Cardiac fibroblast (primary cell): ENCODE results near the gene WNT9B.

Experiments used
- DNase-seq, 2 donors: peaks; one replicate each; pipeline versions ENCODE4 v3.0.0 to v3.0.0-alpha.2; 2010; ENCODE audit warnings: low read depth in 2 of 2
- H3K4me3 ChIP-seq, 2 donors: replicated peaks in 1 of 2; 1 replicate in 1 of 2; 2 replicates in 1 of 2; pipeline ENCODE4 v1.5.1; 2011; ENCODE audit warnings: low read depth in 2 of 2, low read length in 2 of 2, mild to moderate bottlenecking in 2 of 2, moderate library complexity in 1 of 2
- TF ChIP-seq, protein P1 (sequence below): IDR thresholded peaks from one replicate; pipeline ENCODE4 v1.5.1; 2011; ENCODE audit warnings: low read depth, mild to moderate bottlenecking, low read length, inconsistent platforms

WNT9B gene

DNA sequence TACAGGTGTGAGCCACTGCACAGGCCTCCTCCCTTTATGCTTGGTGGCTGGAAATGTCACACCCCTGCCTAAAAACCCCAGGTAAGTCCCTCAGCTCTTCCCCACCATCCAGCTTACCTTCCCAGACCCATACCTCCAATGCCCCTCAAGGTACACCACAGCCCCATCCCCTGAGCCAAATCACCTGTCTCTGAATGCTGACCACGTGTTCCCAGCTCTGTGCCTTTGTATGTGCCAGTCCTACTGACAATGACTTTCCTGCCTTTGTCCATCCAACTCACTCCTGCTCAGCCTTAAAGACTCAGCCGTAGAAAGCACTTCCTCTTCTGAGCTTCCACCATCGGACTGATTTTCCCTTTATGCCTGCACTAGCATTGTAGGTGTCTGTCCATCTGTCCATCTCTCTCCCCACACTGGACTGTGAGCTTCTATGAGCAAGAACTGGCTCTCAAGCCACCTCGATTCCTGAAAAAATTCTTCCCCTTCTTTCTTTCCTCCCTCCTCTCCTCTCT is 40.9 kb downstream of the WNT9B start:
- H3K4me3 ChIP-seq, result no peak overlapping the region
- no peak for DNase-seq
- TF ChIP-seq, protein P1, sequence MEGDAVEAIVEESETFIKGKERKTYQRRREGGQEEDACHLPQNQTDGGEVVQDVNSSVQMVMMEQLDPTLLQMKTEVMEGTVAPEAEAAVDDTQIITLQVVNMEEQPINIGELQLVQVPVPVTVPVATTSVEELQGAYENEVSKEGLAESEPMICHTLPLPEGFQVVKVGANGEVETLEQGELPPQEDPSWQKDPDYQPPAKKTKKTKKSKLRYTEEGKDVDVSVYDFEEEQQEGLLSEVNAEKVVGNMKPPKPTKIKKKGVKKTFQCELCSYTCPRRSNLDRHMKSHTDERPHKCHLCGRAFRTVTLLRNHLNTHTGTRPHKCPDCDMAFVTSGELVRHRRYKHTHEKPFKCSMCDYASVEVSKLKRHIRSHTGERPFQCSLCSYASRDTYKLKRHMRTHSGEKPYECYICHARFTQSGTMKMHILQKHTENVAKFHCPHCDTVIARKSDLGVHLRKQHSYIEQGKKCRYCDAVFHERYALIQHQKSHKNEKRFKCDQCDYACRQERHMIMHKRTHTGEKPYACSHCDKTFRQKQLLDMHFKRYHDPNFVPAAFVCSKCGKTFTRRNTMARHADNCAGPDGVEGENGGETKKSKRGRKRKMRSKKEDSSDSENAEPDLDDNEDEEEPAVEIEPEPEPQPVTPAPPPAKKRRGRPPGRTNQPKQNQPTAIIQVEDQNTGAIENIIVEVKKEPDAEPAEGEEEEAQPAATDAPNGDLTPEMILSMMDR, result no peak

DNA sequence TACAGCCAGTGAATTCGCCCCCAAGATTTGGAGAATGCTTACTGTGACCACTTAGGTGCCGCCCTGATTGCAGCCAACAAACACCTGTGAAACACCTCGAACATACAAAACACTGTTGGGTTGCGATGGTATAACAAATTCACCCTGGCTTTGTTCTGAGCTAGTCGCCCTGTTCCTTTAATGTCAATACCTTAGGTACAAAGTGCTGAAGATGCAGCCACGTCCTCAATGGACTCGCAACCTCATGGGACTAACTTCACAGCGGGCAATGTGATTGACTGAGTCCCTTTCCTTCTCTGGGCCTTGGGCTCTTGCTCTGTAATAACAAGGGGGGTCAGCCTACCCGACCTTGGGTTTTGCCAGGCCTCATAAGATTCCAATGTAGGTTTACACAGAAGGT is 42.6 kb downstream of the WNT9B start:
- no peak overlapping the region for H3K4me3 ChIP-seq
- DNase-seq, result no peak
- TF ChIP-seq, protein P1, result no peak

DNA sequence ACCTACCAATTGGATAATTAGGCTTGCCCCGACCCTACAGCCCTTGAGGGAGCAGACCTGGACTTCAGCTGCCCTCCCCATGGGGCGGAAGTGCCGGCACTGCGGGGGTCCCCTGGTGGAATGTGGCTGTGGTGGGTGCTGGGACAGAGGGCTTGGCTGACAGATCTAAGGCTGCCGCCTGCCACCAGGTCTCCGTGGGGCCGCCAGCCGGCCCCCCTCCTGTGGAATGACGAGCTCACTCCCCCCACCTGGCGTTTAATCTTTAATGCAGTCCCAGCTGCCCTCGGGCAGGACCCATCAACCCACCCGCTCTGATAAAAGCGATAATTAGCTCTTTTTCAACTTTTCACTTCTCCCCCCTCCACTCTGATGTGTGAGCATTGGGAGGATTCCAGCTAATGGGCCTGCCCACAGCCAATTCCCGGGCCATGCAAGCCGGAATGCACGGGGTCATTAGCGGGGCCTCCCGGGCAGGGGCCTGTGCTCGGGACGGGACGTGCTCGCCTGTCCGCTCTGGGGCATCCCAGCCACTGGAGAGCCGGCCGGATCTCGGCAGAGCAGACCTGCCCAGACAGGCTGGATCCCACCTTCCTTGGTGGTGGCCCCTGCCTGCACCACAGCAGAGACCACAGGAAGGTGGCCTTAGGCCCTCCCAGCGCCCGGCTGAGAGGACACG is 43.2 kb downstream of the WNT9B start:
- DNase-seq, result no peak
- H3K4me3 ChIP-seq, result no peak overlapping the region

GRCh38 chr17:46895171-46895570 is 43.8 kb downstream of the WNT9B start:
- DNase-seq, result no peak
- no peak overlapping the region for H3K4me3 ChIP-seq
- TF ChIP-seq, protein P1, result no peak

More for the DNA sequence above, 43.2 kb downstream of the WNT9B start:
- TF ChIP-seq, protein P1, result no peak

GRCh38 chr17:46896991-46897390 is 45.6 kb downstream of the WNT9B start:
- DNase-seq, result no peak
- TF ChIP-seq, protein P1, result no peak
- no peak overlapping the region for H3K4me3 ChIP-seq

DNA sequence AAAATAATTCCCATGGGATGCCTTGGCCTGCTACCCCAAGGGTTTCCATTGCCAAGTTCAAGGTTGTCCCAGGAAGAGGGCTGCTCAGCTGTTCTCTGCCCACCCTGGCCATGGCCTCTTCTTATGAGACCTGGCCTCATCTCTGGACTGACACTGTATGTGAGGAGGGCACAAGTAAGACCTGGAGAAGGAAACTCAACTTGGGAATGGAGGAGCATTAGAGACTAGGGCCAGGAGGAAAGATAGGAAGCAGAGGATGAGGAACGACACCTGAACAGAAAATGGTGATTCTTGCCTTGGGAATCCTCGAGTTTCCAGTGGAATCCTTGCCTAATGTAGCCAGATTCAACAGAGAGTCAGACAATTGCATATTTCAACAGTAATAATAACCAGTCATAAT is 47.0 kb downstream of the WNT9B start:
- DNase-seq, result no peak
- TF ChIP-seq, protein P1, result no peak
- no peak overlapping the region for H3K4me3 ChIP-seq

- no peak overlapping the region for H3K4me3 ChIP-seq
- DNase-seq, result no peak
- TF ChIP-seq, protein P1, result no peak
These were observed 47.5 kb downstream of the WNT9B start for GRCh38 chr17:46898860-46899259.
